ENCODE data around the gene SLC30A1.
A peak's percentile ranks its signal among the peaks of the same experiment; 100 is the strongest.
"Not testable (repeated sequence)": the region's sequence is repeated elsewhere in the genome, so short reads cannot be mapped to it uniquely, and the experiment has no call there.

SLC30A1 gene

DNA sequence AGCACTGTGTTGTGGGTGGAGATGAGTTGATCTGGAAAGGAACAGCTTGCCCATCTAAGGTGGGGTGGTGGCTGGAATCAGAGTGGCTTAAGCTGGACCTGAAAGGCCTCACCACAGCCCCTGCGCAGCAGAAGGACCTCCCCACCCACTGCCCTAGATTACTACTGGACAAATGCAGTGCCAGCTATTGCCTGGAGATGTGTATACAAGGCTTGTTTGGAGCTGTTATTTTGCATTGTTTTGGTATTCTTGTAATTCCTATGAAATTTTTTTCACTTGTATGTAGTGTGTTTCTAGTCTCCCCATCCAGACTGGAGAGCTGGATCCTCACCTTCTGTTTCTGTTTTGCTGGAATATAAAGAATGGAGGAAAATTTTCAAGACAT is 1.3 kb upstream of the SLC30A1 start:
- Histone ChIP-seq H3K27ac (ENCODE audit: low read depth, low read length, severe bottlenecking) (no peak overlapping the region), H3K9me3 (ENCODE audit: control insufficient read depth, low read length) (no peaks in the 10 kb centered on the region), H3K4me3 (ENCODE audit: extremely low read depth, insufficient read depth, low read length, poor library complexity, severe bottlenecking) (no peak overlapping the region), H3K36me3 (ENCODE audit: control insufficient read depth, insufficient read depth, low read length) (peaks cover 4% of the 10 kb centered on the region), H3K4me1 (ENCODE audit: control insufficient read depth, insufficient read depth, low read length, poor library complexity, severe bottlenecking) (peaks cover 17% of the 10 kb centered on the region)
- WGBS, 2 experiments (ENCODE audit: insufficient coverage in 2 of 2) = no CpG with 5 or more reads among the region's 1 CpG

DNA sequence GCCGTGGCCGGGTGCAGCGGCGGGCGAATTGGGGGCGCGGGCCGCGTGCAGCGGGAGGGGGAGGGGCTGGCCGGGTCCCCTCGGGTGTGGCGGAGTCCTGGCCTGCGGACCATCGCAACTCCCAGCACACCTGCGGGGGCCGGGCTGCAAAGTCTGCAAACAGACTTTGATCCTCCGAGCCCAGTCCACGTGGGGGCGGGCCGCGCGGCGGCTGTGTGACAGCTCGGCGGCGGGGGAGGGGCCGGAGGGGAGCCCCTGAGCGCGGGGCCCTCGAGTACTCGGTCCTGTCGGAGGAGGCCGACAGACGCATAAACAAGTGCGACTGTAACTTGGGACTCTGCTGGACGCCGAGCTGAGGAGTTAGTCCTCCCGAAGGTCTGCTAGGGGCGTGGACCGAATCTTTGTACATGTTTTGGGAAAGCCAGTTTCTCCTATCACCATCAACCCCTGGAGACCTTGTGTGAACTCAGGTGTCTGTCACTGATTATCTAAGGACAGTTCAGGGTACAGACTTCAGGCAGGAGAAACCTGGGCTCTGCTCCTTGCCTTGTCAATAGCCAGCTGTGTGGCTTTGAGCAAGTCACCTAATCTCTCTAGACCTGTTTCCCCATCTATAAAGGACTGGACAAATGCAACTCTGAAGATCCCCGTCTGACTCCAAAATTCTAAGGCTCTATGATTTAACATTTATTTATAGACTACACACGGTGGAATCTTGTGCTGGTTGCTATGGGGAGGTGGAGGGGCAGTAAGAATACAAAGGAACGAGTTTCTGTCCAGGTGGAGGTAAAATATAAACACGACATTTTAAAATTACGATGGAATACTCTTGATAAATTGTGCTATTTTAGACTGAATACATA is 710 bp upstream of the SLC30A1 start:
- Histone ChIP-seq H3K4me1 (ENCODE audit: control insufficient read depth, insufficient read depth, low read length, poor library complexity, severe bottlenecking) (peaks cover 20% of the 10 kb centered on the region), H3K36me3 (ENCODE audit: control insufficient read depth, insufficient read depth, low read length) (peaks cover 5% of the 10 kb centered on the region), H3K9me3 (ENCODE audit: control insufficient read depth, low read length) (no peaks in the 10 kb centered on the region), H3K4me3 (ENCODE audit: extremely low read depth, insufficient read depth, low read length, poor library complexity, severe bottlenecking) (peak overlapping the region; percentile 87), H3K27ac (ENCODE audit: low read depth, low read length, severe bottlenecking) (no peak overlapping the region)
- WGBS, 2 experiments (ENCODE audit: insufficient coverage in 2 of 2) = 9 to 11% methylated on average over 27 to 31 of the region's 46 CpGs

- H3K27ac ChIP-seq (ENCODE audit: low read depth, low read length, severe bottlenecking) = no peak overlapping the region
- peaks cover 20% of the 10 kb centered on the region for H3K4me1 ChIP-seq (ENCODE audit: control insufficient read depth, insufficient read depth, low read length, poor library complexity, severe bottlenecking)
- 0% methylated on average over 46 to 63 of the region's 75 CpGs for WGBS, 2 experiments (ENCODE audit: insufficient coverage in 2 of 2)
- H3K4me3 ChIP-seq (ENCODE audit: extremely low read depth, insufficient read depth, low read length, poor library complexity, severe bottlenecking) = peak overlapping the region; percentile 87
- no peaks in the 10 kb centered on the region for H3K9me3 ChIP-seq (ENCODE audit: control insufficient read depth, low read length)
- H3K36me3 ChIP-seq (ENCODE audit: control insufficient read depth, insufficient read depth, low read length) = peaks cover 5% of the 10 kb centered on the region
These were observed 932 bp downstream of the SLC30A1 start for GRCh38 chr1:211577819-211578639.

- H3K4me3 ChIP-seq (ENCODE audit: extremely low read depth, insufficient read depth, low read length, poor library complexity, severe bottlenecking) = peak overlapping the region; percentile 87
- H3K4me1 ChIP-seq (ENCODE audit: control insufficient read depth, insufficient read depth, low read length, poor library complexity, severe bottlenecking) = peaks cover 20% of the 10 kb centered on the region
- peaks cover 5% of the 10 kb centered on the region for H3K36me3 ChIP-seq (ENCODE audit: control insufficient read depth, insufficient read depth, low read length)
- no peaks in the 10 kb centered on the region for H3K9me3 ChIP-seq (ENCODE audit: control insufficient read depth, low read length)
- no peak overlapping the region for H3K27ac ChIP-seq (ENCODE audit: low read depth, low read length, severe bottlenecking)
- WGBS, 2 experiments (ENCODE audit: insufficient coverage in 2 of 2) = 0 to 2% methylated on average over 7 to 9 of the region's 13 CpGs
These were observed 1.6 kb downstream of the SLC30A1 start for GRCh38 chr1:211577277-211577818.

DNA sequence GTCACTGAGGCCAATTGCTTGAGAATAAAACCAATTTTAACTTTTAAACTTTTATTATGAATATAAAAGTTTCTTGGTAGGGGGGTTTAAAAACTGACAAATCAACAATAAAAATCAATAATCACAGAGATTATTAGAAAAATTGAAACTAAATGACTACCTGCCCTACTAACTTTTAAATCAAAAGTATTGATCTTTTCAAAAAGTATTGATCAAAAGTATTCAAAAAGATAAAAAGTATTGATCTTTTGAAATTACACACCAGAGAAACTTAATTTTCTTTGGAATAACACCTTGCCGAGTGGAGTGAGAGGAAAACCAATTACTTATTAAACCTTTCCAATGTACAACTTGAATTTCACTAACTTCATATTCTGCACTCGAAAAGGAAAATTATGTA is 2.2 kb downstream of the SLC30A1 start:
- H3K27ac ChIP-seq (ENCODE audit: low read depth, low read length, severe bottlenecking) = no peak overlapping the region
- peaks cover 5% of the 10 kb centered on the region for H3K36me3 ChIP-seq (ENCODE audit: control insufficient read depth, insufficient read depth, low read length)
- WGBS, 2 experiments (ENCODE audit: insufficient coverage in 2 of 2) = no CpG with 5 or more reads among the region's 2 CpGs
- no peaks in the 10 kb centered on the region for H3K9me3 ChIP-seq (ENCODE audit: control insufficient read depth, low read length)
- H3K4me1 ChIP-seq (ENCODE audit: control insufficient read depth, insufficient read depth, low read length, poor library complexity, severe bottlenecking) = peaks cover 16% of the 10 kb centered on the region
- peak overlapping the region; percentile 87 for H3K4me3 ChIP-seq (ENCODE audit: extremely low read depth, insufficient read depth, low read length, poor library complexity, severe bottlenecking)

DNA sequence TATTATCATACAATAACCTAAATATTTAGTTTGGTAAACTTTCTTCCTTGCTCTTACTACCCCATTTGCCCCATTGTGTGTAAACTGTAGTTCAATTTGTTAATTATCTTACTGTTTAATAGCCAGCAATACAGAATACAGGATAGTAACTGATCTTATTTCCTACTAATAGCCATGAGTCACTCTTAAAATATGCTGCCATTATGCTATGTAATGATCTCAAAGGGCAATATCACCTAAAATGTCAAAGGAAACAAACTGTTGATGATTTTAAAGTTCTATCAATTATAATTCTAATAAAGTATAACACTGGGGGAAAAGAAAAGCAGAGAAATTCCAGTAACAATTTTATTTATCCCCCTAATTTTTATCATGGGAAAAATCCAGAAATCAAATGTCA is 4.3 kb downstream of the SLC30A1 start:
- peaks cover 5% of the 10 kb centered on the region for H3K36me3 ChIP-seq (ENCODE audit: control insufficient read depth, insufficient read depth, low read length)
- H3K27ac ChIP-seq (ENCODE audit: low read depth, low read length, severe bottlenecking) = no peak overlapping the region
- no peak overlapping the region for H3K4me3 ChIP-seq (ENCODE audit: extremely low read depth, insufficient read depth, low read length, poor library complexity, severe bottlenecking)
- peaks cover 6% of the 10 kb centered on the region for H3K4me1 ChIP-seq (ENCODE audit: control insufficient read depth, insufficient read depth, low read length, poor library complexity, severe bottlenecking)
- H3K9me3 ChIP-seq (ENCODE audit: control insufficient read depth, low read length) = no peaks in the 10 kb centered on the region

DNA sequence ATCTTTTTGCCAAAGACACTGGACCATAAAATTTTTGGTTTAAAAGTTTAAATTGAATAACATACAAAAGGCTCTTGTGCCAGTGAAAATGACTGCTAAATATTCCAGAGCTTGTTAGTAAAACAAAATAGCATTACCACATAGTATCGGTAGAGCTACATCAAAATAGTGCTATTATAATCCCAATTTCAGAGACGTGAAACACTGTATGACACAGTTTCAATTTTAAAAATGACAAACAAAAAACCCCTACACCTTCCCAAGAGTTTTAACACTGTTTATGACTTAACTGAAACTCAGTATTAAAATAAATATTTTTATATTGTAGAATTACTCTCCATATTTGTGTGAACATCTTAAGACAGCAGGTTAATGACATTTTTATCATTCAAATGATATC is 7.0 kb downstream of the SLC30A1 start:
- WGBS, 2 experiments (ENCODE audit: insufficient coverage in 2 of 2) = 90 to 100% methylated on average over 1 to 2 of the region's 2 CpGs
- Histone ChIP-seq H3K4me3 (ENCODE audit: extremely low read depth, insufficient read depth, low read length, poor library complexity, severe bottlenecking) (no peak overlapping the region), H3K27ac (ENCODE audit: low read depth, low read length, severe bottlenecking) (no peak overlapping the region), H3K4me1 (ENCODE audit: control insufficient read depth, insufficient read depth, low read length, poor library complexity, severe bottlenecking) (peaks cover 6% of the 10 kb centered on the region), H3K36me3 (ENCODE audit: control insufficient read depth, insufficient read depth, low read length) (peaks cover 5% of the 10 kb centered on the region), H3K9me3 (ENCODE audit: control insufficient read depth, low read length) (no peaks in the 10 kb centered on the region)

- H3K27ac ChIP-seq (ENCODE audit: low read depth, low read length, severe bottlenecking); H3K4me3 ChIP-seq (ENCODE audit: extremely low read depth, insufficient read depth, low read length, poor library complexity, severe bottlenecking); H3K36me3 ChIP-seq (ENCODE audit: control insufficient read depth, insufficient read depth, low read length); H3K9me3 ChIP-seq (ENCODE audit: control insufficient read depth, low read length); H3K4me1 ChIP-seq (ENCODE audit: control insufficient read depth, insufficient read depth, low read length, poor library complexity, severe bottlenecking): not testable (repeated sequence)
- WGBS, 2 experiments (ENCODE audit: insufficient coverage in 2 of 2) = 60 to 80% methylated on average over 1 of the region's 1 CpG
These were observed 8.6 kb downstream of the SLC30A1 start for GRCh38 chr1:211570378-211570777.

DNA sequence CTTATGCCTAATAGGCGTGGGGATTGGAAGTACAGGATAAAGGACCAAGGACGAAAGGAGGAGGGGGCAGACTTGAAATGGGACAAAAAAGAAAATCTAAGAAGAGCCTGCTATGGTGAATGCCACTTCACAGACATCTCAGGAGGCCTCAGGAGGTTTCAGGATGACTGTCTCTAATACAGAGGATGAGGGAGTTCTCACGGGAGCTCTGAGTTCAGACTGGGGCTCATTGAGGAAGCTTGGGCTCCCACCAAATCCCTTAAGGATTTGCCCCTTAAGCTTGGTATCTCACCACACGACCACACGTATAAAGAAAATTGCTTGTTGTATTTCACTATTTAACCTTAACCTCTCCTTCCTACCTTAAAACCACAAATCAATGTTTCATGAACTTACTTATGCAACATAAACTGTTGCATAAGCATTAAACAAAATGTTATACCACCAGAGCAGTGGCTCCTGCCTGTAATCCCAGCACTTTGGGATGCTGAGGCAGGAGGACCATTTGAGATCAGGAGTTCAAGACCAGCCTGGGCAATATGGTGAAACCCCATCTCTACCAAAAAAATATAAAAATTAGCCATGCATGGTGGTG is 12.4 kb downstream of the SLC30A1 start:
- Histone ChIP-seq H3K4me3 (ENCODE audit: extremely low read depth, insufficient read depth, low read length, poor library complexity, severe bottlenecking) (no peak overlapping the region), H3K27ac (ENCODE audit: low read depth, low read length, severe bottlenecking) (no peak overlapping the region), H3K4me1 (ENCODE audit: control insufficient read depth, insufficient read depth, low read length, poor library complexity, severe bottlenecking) (no peaks in the 10 kb centered on the region), H3K36me3 (ENCODE audit: control insufficient read depth, insufficient read depth, low read length) (no peaks in the 10 kb centered on the region), H3K9me3 (ENCODE audit: control insufficient read depth, low read length) (no peaks in the 10 kb centered on the region)
- WGBS, 2 experiments (ENCODE audit: insufficient coverage in 2 of 2) = 85 to 93% methylated on average over 4 to 5 of the region's 5 CpGs

DNA sequence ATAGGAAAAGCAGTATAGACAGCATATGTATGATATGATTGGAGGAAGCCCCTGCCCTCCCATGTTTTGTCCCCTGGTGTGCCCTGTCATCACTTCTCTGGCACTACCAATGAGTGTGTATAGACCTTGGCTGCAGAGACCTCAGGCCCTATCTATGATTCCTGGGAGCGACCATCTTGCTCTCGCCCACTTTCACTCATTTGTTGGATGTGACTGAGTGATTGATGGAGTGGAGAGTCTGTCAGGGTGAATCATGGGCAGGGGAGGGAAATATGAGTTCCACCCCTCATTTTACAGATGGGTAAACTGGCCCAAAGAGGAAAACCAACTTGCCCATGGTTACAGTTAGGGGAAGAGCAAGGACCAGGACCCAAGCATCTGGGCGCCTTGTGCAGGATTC is 14.9 kb downstream of the SLC30A1 start:
- Histone ChIP-seq H3K36me3 (ENCODE audit: control insufficient read depth, insufficient read depth, low read length) (no peaks in the 10 kb centered on the region), H3K4me1 (ENCODE audit: control insufficient read depth, insufficient read depth, low read length, poor library complexity, severe bottlenecking) (no peaks in the 10 kb centered on the region), H3K27ac (ENCODE audit: low read depth, low read length, severe bottlenecking) (no peak overlapping the region), H3K4me3 (ENCODE audit: extremely low read depth, insufficient read depth, low read length, poor library complexity, severe bottlenecking) (no peak overlapping the region), H3K9me3 (ENCODE audit: control insufficient read depth, low read length) (no peaks in the 10 kb centered on the region)
- no CpG with 5 or more reads among the region's 3 CpGs for WGBS, 2 experiments (ENCODE audit: insufficient coverage in 2 of 2)

Data from mesodermal cell (in vitro differentiated cells).